ENCODE results near the gene ZBTB17. TPM values are rescaled to one million over a fixed set of nuclear protein-coding genes. Genes with fewer than 3 reads are reported as not detected.
"Not testable (repeated sequence)": the region's sequence is repeated elsewhere in the genome, so short reads cannot be mapped to it uniquely, and the experiment has no call there.

Gene ZBTB17
- total RNA-seq, 1 donor from 2014 or later, result 37.7 TPM

GRCh38 chr1:15988856-15989736, 13.2 kb upstream of the ZBTB17 start:
- no peak for DNase-seq
- no peak for TF ChIP-seq CTCF (IDR thresholded peaks at IDR 0.05)
- intact Hi-C loops (cut with DNase I), result no loop called here

GRCh38 chr1:15985611-15986297, 9.9 kb upstream of the ZBTB17 start:
- TF ChIP-seq CTCF (IDR thresholded peaks at IDR 0.05), result no peak
- H3K36me3 ChIP-seq, result no peaks in the 10 kb centered on the region
- no peak for DNase-seq
- intact Hi-C loops (cut with DNase I), result no loop called here
- no peaks in the 10 kb centered on the region for H3K9me3 ChIP-seq
- H3K27me3 ChIP-seq (ENCODE audit: low read depth), result no peaks in the 10 kb centered on the region
- no peak overlapping the region for H3K4me3 ChIP-seq
- no peak for ATAC-seq
- no peaks in the 10 kb centered on the region for H3K4me1 ChIP-seq
- H3K27ac ChIP-seq, result no peak overlapping the region

More at GRCh38 chr1:15988856-15989736, 13.2 kb upstream of the ZBTB17 start:
- Histone ChIP-seq H3K4me3 (no peak overlapping the region), H3K9me3 (no peaks in the 10 kb centered on the region), H3K36me3 (no peaks in the 10 kb centered on the region), H3K27ac (no peak overlapping the region), H3K4me1 (no peaks in the 10 kb centered on the region), H3K27me3 (ENCODE audit: low read depth) (no peaks in the 10 kb centered on the region)
- ATAC-seq, result no peak

- ATAC-seq (no peak), DNase-seq (no peak)
- intact Hi-C loops (cut with DNase I), result no loop called here
- Histone ChIP-seq H3K4me3 (no peak overlapping the region), H3K36me3 (no peaks in the 10 kb centered on the region), H3K4me1 (no peaks in the 10 kb centered on the region), H3K27me3 (ENCODE audit: low read depth) (no peaks in the 10 kb centered on the region), H3K9me3 (no peaks in the 10 kb centered on the region), H3K27ac (no peak overlapping the region)
- TF ChIP-seq CTCF (IDR thresholded peaks at IDR 0.05), result no peak
Measured at GRCh38 chr1:15983275-15983674, 7.4 kb upstream of the ZBTB17 start.

- intact Hi-C loops (cut with DNase I), result no loop called here
- Histone ChIP-seq H3K9me3 (no peaks in the 10 kb centered on the region), H3K27ac (no peak overlapping the region), H3K4me1 (no peaks in the 10 kb centered on the region), H3K4me3 (no peak overlapping the region), H3K27me3 (ENCODE audit: low read depth) (no peaks in the 10 kb centered on the region), H3K36me3 (no peaks in the 10 kb centered on the region)
- DNase-seq (no peak), ATAC-seq (no peak)
- no peak for TF ChIP-seq CTCF (IDR thresholded peaks at IDR 0.05)
Measured at GRCh38 chr1:15981679-15982078, 5.8 kb upstream of the ZBTB17 start.

- H3K36me3 ChIP-seq; H3K4me3 ChIP-seq; H3K27me3 ChIP-seq (ENCODE audit: low read depth); DNase-seq; H3K9me3 ChIP-seq; intact Hi-C loops (cut with DNase I); H3K27ac ChIP-seq; ATAC-seq: not testable (repeated sequence)
- peaks cover 23% of the 10 kb centered on the region for H3K4me1 ChIP-seq
Measured at GRCh38 chr1:15977947-15978346, 2.0 kb upstream of the ZBTB17 start.

- Histone ChIP-seq H3K27ac (peak overlapping the region; percentile 79), H3K27me3 (ENCODE audit: low read depth) (no peaks in the 10 kb centered on the region), H3K4me1 (peaks cover 23% of the 10 kb centered on the region), H3K4me3 (peak overlapping the region; percentile 86), H3K9me3 (no peaks in the 10 kb centered on the region), H3K36me3 (peaks cover 18% of the 10 kb centered on the region)
- TF ChIP-seq CTCF (IDR thresholded peaks at IDR 0.05), result no peak
- intact Hi-C loops (cut with DNase I), result no loop called here
- ATAC-seq (peak; percentile 84 to 88), DNase-seq (peak; percentile 65)
Measured at GRCh38 chr1:15975358-15975804, 520 bp downstream of the ZBTB17 start.
